Esophagus muscularis mucosa (tissue), 4 donors: ENCODE data around the gene MDM2. TPM values are rescaled to one million over a fixed set of nuclear protein-coding genes. Genes with fewer than 3 reads are reported as not detected.

Source experiments
- DNase-seq: peaks from one replicate; pipeline ENCODE4 v3.0.0-alpha.2; 2017; ENCODE audit errors: extremely low spot score
- H3K27ac ChIP-seq, 4 donors: fragments of 200-600 bp; sonication (generic); replicated peaks in 1 of 4; 1 replicate in 3 of 4; 2 replicates in 1 of 4; pipeline ENCODE4 v1.5.1; 2016 to 2019; ENCODE audit warnings: mild to moderate bottlenecking in 1 of 4
- H3K27me3 ChIP-seq, 4 donors: fragments of 200-600 bp; sonication (generic); one replicate each; pipeline versions ENCODE4 v1.5.1 to v1.6.0; 2016 to 2019
- H3K36me3 ChIP-seq, 4 donors: fragments of 200-600 bp; sonication (generic); one replicate each; pipeline ENCODE4 v1.5.1; 2016 to 2019
- H3K4me1 ChIP-seq, 4 donors: fragments of 200-600 bp; sonication (generic); one replicate each; pipeline ENCODE4 v1.5.1; 2016 to 2019
- H3K4me3 ChIP-seq, 4 donors: fragments of 200-600 bp; sonication (generic); 1 replicate in 2 of 4; 2 replicates in 2 of 4; pipeline ENCODE4 v1.5.1; 2016 to 2019; ENCODE audit warnings: mild to moderate bottlenecking in 4 of 4, moderate library complexity in 1 of 4
- H3K9me3 ChIP-seq, 4 donors: fragments of 200-600 bp; sonication (generic); 1 replicate in 3 of 4; 2 replicates in 1 of 4; pipeline ENCODE4 v1.5.1; 2016 to 2019
- CTCF ChIP-seq, 3 experiments: fragments of 200-600 bp in 2 of 3; fragments of 450-650 bp in 1 of 3; sonication (generic) in 2 of 3; IDR thresholded peaks; one replicate each; pipeline ENCODE4 v1.5.1; 2017 to 2019; ENCODE audit warnings: antibody characterized with exemption in 3 of 3, mild to moderate bottlenecking in 2 of 3, moderate library complexity in 1 of 3
- EP300 ChIP-seq: sonication (generic); formaldehyde crosslinking; IDR thresholded peaks from one replicate; pipeline ENCODE4 v1.6.1; 2017; ENCODE audit warnings: antibody characterized with exemption
- POLR2A ChIP-seq: fragments of 450-650 bp; IDR thresholded peaks from one replicate; pipeline ENCODE4 v1.6.1; 2017; ENCODE audit warnings: antibody characterized with exemption, moderate library complexity, mild to moderate bottlenecking, low read depth
- POLR2AphosphoS5 ChIP-seq, 2 donors: sonication (generic); formaldehyde crosslinking; IDR thresholded peaks; one replicate each; pipeline ENCODE4 v1.6.1; 2017; ENCODE audit warnings: antibody characterized with exemption in 2 of 2
- WGBS: methylation state at CpG from one replicate; pipeline ENCODE4 v1.1.5; 2018; 5-methylcytosine and 5-hydroxymethylcytosine counted together
- intact Hi-C: fragments of 100-400 bp; cut with DNase I; formaldehyde crosslinking; loops from one replicate; pipeline ENCODE4 v1.15.1; 2023
- total RNA-seq, 4 donors: library from RNA; depleted of rRNA; stranded (reverse); fragments of >200 nt; gene quantifications; one replicate each; pipeline versions ENCODE4 v1.1.0 to v1.2.1, GENCODE V29; 2016

The MDM2 gene
- total RNA-seq, 4 donors from 2014 or later = 33.3 to 47.2 (median 40.0) TPM

GRCh38 chr12:68823696-68824095 lies 15.7 kb downstream of the MDM2 start:
- H3K27me3 ChIP-seq = no peaks in the 10 kb centered on the region
- intact Hi-C loops = no loop called here
- TF ChIP-seq POLR2A = no peak
- TF ChIP-seq CTCF (IDR thresholded peaks at IDR 0.05) = no peak
- no peak for TF ChIP-seq POLR2AphosphoS5 (IDR thresholded peaks at IDR 0.05)
- no peaks in the 10 kb centered on the region for H3K9me3 ChIP-seq
- WGBS = 85% methylated on average over 3 of the region's 3 CpGs
- peaks cover 61 to 99% (median 87%) of the 10 kb centered on the region in 4 donors for H3K36me3 ChIP-seq
- no peak for DNase-seq
- H3K4me1 ChIP-seq = peaks cover 0 to 9% (median 7%) of the 10 kb centered on the region in 4 donors
- no peak overlapping the region for H3K4me3 ChIP-seq
- H3K27ac ChIP-seq = no peak overlapping the region

GRCh38 chr12:68824131-68824530 lies 16.2 kb downstream of the MDM2 start:
- no peak overlapping the region for H3K27ac ChIP-seq
- peaks cover 0 to 9% (median 7%) of the 10 kb centered on the region in 4 donors for H3K4me1 ChIP-seq
- TF ChIP-seq CTCF (IDR thresholded peaks at IDR 0.05) (no peak), POLR2A (no peak), EP300 (no peak), POLR2AphosphoS5 (IDR thresholded peaks at IDR 0.05) (no peak)
- no peak for DNase-seq
- H3K9me3 ChIP-seq = no peaks in the 10 kb centered on the region
- no peak overlapping the region for H3K4me3 ChIP-seq
- peaks cover 62 to 99% (median 87%) of the 10 kb centered on the region in 4 donors for H3K36me3 ChIP-seq
- WGBS = 97% methylated on average over 5 of the region's 5 CpGs
- intact Hi-C loops = no loop called here
- no peaks in the 10 kb centered on the region for H3K27me3 ChIP-seq

GRCh38 chr12:68824597-68825250 lies 16.7 kb downstream of the MDM2 start:
- Histone ChIP-seq H3K4me3 (no peak overlapping the region), H3K9me3 (no peaks in the 10 kb centered on the region), H3K36me3 (peaks cover 63 to 99% (median 86%) of the 10 kb centered on the region in 4 donors), H3K4me1 (peaks cover 0 to 9% (median 7%) of the 10 kb centered on the region in 4 donors), H3K27me3 (no peaks in the 10 kb centered on the region), H3K27ac (no peak overlapping the region)
- intact Hi-C loops = no loop called here
- TF ChIP-seq POLR2A = no peak
- TF ChIP-seq CTCF (IDR thresholded peaks at IDR 0.05) = no peak
- no peak for TF ChIP-seq POLR2AphosphoS5 (IDR thresholded peaks at IDR 0.05)
- no peak for TF ChIP-seq EP300
- WGBS = 96% methylated on average over 16 of the region's 16 CpGs
- DNase-seq = no peak

GRCh38 chr12:68825569-68826217 lies 17.7 kb downstream of the MDM2 start:
- Histone ChIP-seq H3K36me3 (peaks cover 62 to 97% (median 84%) of the 10 kb centered on the region in 4 donors), H3K27ac (no peak overlapping the region), H3K4me1 (peaks cover 0 to 9% (median 7%) of the 10 kb centered on the region in 4 donors), H3K27me3 (no peaks in the 10 kb centered on the region), H3K4me3 (no peak overlapping the region), H3K9me3 (no peaks in the 10 kb centered on the region)
- intact Hi-C loops = no loop called here
- TF ChIP-seq POLR2AphosphoS5 (IDR thresholded peaks at IDR 0.05) = no peak
- DNase-seq = no peak
- 96% methylated on average over 11 of the region's 11 CpGs for whole genome bisulfite sequencing

GRCh38 chr12:68827895-68828671 lies 20.1 kb downstream of the MDM2 start:
- H3K4me1 ChIP-seq = peaks cover 0 to 15% (median 5%) of the 10 kb centered on the region in 4 donors
- WGBS = 80% methylated on average over 5 of the region's 5 CpGs
- H3K27me3 ChIP-seq = no peaks in the 10 kb centered on the region
- H3K9me3 ChIP-seq = no peaks in the 10 kb centered on the region
- DNase-seq = no peak
- TF ChIP-seq POLR2AphosphoS5 (IDR thresholded peaks at IDR 0.05) (no peak), EP300 (no peak), CTCF (IDR thresholded peaks at IDR 0.05) (no peak), POLR2A (no peak)
- H3K27ac ChIP-seq = no peak overlapping the region
- no peak overlapping the region for H3K4me3 ChIP-seq
- intact Hi-C loops = no loop called here
- H3K36me3 ChIP-seq = peaks cover 57 to 95% (median 80%) of the 10 kb centered on the region in 4 donors
